Activated CD8-positive, alpha-beta memory T cell treated with anti-CD3 and anti-CD28 coated beads, Interleukin-2, amount 50 U/mL, for 24 hours (primary cell): Measurements from ENCODE around the gene TRIM38.
"Not testable (repeated sequence)": the region's sequence is repeated elsewhere in the genome, so short reads cannot be mapped to it uniquely, and the experiment has no call there.

Source experiments
- DNase-seq: peaks from one replicate; pipeline ENCODE4 v3.0.0-alpha.2; 2020; ENCODE audit errors: extremely low read depth

TRIM38 gene, protein sequence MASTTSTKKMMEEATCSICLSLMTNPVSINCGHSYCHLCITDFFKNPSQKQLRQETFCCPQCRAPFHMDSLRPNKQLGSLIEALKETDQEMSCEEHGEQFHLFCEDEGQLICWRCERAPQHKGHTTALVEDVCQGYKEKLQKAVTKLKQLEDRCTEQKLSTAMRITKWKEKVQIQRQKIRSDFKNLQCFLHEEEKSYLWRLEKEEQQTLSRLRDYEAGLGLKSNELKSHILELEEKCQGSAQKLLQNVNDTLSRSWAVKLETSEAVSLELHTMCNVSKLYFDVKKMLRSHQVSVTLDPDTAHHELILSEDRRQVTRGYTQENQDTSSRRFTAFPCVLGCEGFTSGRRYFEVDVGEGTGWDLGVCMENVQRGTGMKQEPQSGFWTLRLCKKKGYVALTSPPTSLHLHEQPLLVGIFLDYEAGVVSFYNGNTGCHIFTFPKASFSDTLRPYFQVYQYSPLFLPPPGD

DNA sequence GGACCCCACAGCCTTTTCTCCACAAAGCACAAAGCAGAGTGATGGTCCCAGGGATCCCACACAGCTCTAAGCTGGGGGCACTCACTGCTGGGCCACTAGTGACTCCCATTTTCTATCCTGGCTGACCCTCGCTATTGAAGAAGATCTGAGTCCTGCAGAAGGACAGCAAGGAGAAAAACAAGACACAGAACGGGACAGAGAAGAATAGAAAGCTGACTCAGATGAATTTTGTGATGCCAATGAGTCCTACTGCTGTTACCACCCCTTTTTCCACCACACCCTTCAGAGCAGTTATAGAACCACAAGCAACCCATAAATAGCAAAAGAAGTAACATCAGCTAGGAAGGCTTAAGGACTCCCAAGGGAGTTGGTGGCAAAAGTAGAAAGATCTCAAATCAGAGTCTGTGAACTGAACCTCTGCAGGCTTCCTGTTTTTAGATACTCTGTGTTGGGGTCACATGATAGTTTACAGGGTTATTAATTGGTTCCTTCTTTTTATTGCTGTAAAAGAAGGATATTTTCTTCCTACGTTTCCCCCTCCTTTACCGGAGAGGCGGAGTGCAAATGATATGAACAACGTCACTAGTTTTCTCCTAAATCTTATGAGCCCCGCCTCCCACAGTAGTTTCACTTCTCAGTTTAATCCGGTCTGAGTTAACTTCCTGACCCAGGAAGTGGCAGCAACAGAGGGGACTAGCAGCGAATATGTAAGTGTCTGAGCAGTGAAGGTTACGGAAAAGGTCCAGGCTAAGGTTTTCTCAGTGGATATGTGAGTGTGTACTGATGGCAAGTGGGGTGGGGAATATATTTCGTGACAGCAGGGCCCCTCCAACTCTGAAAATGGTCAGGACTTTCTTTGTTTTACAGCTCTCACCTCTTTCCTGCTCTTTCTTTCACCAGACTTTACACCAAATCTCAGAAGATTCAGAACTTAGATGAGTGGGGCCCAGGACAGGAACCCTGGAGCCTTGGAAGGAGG is at the start of gene TRIM38:
TRIM38 (plus strand) TSS at position 654 of the 979 bp plus-strand sequence. CDS start 3,721 bp downstream, outside the sequence.
- DNase-seq: peak; percentile 58

DNA sequence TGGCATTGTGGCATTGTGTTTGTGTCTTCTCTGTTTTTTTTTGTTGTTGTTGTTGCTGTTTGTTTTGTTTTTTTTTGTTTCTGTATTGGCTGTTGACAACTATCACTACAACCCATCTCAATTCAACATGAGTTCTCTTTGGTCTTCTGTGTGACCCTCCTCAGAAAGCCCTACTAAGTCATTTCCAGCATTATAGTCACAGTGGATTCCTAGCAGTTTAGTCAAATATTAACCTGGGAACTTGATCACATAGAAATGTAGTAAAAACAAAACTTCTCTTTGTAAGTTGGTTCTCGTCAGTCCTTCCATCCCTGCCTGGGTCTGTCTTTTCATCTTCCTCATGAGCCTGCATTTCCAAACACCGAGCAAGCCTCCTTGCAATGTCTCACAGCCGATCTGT is 48.9 kb upstream of the TRIM38 start:
- DNase-seq: no peak

DNA sequence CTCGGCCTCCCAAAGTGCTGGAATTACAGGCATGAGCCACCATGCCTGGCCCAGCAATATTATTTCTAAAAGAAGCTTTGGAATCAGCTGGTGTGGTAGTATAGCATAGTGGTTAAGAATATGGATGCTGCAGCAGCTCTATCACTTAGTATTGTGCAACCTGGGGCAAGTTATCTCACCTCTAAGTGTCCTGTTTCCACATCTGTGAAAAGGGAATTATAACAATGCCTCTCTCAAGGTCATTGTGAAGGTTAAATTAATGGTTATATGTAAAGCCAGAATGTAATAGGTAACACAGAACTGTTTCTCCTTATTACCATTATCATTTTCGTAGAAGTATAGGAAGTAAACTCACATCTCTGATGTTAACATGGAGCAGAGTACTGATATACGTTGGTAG is 46.3 kb upstream of the TRIM38 start:
- DNase-seq: no peak

DNA sequence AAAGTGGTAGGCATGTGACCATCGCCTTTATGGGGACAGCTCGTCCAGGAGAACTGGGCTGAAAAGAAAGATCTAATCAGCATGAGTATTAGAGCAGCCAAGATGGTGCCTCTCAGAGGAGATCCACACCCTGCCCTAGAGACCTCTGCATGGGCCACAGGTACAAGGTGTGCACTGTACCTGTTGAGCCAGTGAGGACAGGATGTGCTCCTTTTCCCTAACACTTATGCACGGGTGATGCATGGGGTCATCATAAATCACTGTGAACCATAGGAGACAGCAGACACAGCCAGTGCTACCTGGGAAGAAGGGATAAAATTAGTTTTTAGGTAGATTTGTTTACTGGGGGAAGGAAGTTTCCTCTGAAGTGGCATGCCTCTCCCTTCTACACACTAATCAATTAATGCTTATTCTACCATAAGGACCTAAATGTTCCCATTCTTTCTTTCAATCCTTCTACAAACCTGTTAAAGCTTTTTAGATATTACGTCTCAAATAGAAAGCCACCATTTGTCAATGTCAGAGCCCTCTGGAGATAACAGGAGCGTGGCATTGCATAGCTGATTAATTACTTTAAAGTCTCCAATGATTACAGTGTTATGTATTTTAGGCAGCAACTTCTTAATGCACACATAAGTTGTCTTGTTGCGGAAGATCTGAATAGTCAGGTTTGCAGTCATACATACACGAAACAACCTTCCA is 45.7 kb upstream of the TRIM38 start:
- DNase-seq: no peak

DNA sequence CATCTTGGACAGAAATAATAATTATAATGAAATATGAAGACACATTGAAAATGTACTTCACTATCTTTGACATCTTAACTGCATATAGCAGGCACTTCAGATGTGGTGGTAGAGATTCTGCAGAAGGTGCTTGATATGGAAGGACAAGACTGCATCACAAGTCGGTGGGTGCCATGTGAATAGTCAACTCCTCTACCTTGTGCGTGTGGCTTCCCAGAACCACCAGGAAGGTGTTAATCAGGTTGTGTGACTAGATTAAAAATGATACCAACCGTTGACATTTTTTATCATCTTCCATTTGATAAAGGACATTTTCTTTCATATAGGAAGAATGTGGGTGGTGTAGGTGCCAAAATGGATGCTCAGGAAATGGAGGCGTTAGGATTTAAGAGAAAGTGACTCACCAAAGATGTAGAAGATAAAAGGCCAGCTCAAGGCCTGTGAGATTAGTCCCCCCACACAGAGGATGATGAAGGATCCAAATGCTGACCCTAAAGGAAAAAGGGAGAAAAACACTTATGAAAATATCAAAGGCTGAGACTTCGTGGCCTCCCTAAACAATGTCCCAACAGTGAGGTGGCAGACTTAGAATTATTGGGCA is 44.4 kb upstream of the TRIM38 start:
- DNase-seq: no peak

DNA sequence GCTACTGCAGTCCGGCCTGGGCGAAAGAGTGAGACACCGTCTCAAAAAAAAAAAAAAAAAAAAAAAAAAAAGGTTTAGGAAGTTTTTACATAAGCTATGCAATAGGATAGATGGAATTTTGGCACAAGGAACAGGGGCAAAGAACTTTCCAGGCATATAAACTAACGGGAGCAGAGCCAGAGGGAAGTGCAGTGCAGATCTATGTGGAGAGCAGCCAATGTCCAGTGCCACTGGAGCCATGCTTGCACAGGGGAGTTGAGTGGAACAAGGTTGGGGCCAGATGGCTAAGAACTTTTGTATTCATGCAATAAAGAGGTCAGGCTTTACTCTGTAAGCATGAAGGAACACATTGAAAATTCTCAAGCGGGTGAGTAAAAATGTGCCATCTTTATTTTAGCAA is 42.9 kb upstream of the TRIM38 start:
- DNase-seq: no peak

DNA sequence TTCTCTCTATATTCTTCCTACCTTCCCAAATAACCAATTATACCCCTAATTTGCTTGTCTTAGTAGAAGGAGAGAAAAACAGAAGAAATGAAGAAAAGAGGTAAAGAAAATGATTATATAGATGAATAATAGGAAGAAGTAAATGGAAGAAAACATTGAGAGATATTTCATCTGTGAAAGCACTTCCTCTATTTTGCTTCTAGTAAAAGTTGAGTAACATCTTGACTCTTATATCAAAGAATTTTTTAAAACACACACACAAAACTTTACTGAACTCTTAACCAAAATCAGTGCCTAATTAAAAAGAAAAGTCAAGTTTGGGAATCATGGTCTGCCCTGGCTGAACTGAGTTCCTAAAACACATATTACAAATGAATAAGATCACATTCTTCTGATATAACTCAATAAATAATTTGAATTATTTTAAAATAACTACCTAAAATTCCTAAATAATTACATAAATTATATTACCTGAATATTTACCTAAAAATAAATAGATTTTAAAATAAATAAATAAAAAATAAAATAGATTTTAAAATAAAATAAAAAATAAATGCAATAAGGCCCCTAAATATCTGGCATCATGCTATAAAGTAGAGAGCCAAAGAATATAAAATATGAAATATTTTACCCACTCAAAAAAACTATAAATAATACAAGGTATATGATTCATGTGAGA is 40.9 kb upstream of the TRIM38 start:
- DNase-seq: no peak

DNA sequence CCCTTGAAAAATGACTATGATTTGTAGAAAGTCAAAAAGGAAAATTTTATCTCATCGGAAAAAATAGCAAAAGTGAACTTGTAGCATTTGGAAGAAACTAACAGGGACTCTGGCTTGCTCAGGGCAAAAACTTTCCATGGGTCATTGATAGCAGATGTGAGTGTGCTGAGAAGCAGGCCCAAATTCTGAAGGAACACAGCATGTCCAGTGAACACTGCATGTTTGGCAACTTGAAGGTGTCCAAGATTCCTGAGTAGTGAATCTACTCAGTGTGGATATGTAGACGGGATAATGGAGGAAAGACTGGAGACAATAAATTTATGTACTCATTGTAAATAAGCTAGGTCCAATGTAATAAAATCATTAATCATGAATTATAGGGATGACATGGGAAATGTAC is 40.3 kb upstream of the TRIM38 start:
- DNase-seq: no peak

DNA sequence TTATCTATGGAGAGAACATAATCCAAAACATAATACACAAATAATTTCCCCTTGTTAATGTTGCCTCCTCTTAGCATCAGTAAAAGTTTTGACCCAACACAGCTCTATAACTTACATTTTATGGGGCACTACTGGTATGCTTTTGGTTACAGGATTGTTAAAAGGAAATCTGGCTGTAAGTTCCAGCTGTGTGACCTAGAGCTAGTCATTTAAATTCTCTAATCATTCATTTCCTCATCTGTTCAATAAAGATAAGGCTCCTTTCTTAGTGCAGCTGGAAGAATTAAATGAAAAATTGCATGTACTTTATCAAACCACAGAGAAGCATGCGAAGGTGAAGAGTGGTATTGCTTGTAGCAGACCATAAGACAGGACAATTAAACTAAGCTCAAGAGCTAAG is 36.7 kb upstream of the TRIM38 start:
- no peak for DNase-seq

DNA sequence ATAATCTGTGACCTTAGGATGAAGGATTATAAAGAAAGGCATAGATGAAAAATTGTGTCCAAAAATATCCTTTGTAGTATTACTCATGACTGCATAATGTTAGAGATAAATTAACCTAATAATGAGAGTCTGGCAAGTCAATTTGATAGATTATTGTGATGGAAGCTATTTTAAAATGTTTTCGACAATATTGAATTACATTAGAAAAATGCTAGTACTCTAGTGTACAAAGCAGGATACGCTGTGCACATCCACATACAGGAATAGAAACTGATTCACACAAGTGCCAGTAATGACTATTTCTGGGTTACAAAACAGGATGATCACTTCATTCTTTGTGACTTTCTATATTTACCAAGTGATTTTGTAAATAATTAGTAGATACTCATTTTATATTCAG is 35.4 kb upstream of the TRIM38 start:
- DNase-seq: no peak

DNA sequence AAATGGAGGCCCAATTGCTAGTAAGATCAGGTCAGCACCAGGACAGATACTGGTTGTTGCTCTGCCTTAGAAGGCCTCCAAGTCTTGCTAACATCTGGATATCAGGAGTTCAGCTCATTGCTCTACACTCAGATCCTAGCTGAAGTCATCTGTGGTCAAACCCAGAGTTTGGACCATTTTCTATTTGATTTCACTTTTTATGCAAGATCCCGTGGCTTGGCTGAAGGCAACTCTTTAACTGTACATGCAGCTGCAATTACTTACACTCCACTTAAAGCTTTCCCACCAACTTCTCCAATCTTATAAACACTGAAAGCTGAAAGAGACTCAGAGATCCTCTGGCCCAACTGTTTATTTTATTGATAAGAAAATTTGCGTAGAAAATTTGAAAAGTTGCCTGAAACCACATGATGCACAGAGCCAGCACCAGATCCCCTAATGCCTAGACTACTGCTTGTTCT is 34.8 kb upstream of the TRIM38 start:
- DNase-seq: no peak

DNA sequence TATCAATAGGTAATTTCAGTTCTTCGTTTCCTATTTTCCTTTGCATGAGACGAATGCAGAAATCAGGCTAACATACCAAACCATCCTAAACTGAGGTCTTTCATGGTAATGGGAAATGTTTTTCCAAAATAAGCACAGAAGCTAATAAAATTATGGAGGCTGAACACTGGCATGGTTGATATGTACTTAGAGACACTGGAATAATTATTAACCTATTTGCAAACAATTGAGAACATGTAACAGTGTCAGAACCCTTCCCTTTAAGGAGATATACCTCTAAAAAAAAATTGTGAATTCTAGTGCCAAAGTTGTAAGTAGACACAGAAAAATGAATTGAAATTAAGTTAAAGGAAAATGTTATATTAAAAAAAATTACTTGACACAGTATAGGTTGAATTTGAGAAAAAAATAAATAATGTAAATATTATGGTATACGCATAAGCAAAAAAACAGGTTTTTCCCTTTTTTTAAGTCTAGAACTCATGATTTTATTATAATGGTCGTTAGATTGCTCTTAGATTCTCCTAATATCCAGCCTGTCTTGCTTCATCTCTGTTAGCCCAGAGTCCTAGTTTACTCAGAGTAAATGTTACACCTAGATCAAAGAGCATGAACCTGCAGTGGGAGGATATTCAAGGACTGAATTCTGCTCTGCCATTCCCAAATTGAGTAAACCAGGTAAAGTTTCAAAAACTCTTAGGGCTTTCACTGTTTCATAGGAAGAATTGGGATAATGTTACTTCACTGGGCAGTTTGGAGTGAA is 33.9 kb upstream of the TRIM38 start:
- DNase-seq: no peak

DNA sequence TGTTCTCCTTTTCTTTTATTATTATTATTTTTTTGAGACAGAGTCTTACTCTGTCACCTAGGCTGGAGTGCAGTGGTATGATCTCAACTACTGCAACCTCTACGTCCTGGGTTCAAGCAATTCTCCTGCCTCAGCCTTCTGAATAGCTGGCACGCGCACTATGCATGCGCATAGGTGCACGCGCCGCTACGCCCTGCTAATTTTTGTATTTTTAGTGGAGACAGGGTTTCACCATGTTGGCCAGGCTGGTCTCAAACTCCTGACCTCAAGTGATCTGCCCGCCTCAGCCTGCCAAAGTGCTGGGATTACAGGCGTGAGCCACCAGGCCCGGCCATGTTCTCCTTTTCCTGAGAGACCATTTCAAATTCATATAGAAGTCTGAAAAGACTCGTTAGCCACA is 32.8 kb upstream of the TRIM38 start:
- not testable (repeated sequence) for DNase-seq

DNA sequence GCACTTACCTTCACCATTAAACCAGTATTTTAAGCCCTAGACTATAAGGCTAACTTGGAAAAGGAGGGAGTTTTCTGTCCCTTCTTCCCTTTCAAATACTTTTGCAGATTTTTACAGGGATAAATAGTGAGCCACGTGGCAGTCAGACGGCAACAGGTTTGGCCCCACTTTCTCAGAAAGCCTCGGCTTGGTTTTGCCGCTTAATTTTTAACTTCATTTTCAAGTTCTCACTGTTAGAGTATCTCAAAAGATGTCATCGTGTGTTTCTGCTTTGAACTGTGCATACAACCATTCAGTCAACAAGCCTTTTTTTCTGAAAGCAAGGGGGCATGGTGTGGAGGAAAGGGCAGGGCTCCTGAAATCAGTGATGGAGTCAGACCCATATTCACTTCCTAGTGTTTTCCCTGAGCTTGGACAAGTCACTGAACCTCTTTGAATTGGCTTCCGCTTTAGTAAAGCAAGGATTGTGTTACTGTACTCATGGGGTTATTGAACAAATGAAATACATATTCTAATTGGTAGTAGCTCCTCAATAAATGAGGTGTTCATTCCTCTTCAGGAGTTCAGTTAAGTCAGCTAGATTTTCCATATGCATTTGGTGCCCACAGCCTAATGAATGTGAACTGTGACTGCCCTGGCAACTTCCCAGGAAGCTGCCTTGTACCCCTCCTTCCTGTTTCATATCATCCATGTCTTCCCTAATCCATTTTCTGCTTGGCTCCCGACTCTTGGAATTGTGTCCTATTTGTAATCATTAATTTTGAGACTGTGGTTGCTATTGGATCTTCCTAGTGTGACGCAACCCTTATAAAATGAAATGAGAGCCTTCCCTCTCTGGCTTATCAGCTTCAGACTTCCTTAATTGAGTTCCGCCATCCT is 31.8 kb upstream of the TRIM38 start, which contains the start of gene SLC17A2:
SLC17A2 (minus strand) TSS at position 160 of the 879 bp plus-strand sequence. CDS start 4,895 bp downstream, outside the sequence.
- DNase-seq: no peak

DNA sequence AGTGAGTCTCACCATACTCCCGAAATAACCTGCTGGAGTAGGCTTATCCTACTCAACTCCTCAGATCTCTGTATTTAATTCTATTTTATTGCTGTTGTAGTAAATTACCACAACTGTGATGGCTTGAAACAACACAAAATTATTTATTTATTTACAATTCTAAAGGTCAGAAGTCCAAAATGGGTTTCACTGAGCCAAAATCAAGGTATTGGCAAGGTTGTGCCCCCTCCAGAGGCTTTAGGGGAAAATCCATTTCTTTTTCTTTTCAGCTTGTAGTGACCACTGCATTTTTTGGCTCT is 31.2 kb upstream of the TRIM38 start:
- no peak for DNase-seq

DNA sequence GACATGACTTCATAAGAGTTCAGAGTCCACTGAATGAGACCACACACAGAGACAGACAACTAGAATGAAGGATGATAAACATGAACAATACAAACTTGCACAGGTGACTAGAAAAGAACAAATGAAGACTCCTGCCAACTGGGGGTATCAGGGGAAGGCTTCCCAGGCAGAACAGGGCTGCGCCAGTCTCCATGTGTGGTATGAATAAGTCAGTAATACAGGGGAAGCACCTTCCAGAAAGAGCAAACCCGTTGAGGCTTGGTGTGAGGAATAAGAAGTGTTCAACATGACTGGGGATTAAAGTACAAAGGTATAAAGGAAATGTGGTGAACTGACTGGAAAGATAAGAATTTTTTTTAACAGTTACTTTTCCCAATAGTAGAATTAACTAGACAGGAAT is 28.4 kb upstream of the TRIM38 start:
- no peak for DNase-seq

DNA sequence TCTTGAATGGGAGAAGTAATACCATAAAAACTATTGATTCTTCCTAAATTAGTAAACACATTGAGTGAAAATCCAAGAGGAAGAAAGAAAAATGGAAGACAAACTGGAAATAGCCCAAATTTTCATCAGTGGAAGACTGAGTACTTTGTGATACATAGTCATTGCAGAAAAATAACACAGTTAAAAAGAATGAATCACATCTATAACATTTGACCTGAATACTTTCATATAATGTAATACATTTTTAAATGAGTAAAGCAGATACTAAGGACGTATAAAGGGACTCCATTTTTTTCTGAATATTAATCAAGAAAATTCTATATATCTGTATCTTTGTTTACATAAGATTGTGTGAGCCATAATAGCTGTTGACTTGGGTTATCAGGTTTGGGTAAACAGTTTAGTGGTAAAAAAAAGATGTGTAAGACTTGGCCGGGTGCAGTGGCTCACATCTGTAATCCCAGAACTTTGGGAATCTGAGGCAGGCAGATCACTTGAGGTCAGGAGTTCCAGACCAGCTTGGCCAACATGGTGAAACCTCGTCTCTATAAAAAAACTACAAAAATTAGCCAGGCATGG is 27.8 kb upstream of the TRIM38 start:
- DNase-seq: no peak

DNA sequence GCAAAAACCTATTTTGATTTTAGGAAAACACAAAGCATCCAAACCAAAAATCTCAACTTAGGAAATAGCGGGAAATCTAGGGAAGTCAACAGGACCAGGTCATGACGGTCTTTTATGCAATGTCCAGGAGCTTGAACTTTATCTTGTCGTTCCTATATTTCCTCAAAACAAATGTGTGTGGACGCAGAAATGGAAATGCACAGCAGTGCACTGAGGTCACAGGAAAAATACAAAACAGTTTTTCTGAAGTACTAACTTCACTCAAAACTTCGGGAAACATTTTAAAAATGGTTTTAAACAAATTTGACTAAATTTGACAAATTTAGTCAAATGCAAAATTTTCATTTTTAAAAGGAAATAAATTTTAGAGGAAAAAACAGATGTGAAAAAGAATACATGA is 26.6 kb upstream of the TRIM38 start:
- DNase-seq: no peak

DNA sequence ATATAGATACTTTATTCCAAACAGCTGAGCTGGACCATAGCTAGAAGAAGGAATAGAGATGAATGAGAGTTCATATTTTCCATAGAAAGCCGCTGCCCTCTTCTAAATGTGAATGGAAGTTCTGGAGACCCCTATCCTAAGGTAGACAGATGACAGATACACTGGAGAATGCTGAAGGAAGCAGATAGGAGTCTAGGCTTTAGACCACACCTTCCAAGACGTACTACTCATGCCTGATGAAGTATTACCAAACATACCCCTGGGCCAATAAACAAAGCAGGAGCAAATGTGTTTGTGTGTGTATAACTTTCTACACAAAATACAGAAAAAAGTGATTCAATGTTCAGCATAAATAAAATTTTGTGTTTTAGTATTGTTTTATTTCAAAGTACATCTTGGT is 23.0 kb upstream of the TRIM38 start:
- DNase-seq: no peak
